BLaER1 treated with 17β-estradiol and CSF1 and Interleukin-3, amounts not matched to agents 10 nM and 100 nM (cell line): Measurements from ENCODE around the gene CCNT2.
A peak's percentile ranks its signal among the peaks of the same experiment; 100 is the strongest.

Experiments
- H3K27ac ChIP-seq, 11 experiments: shearing (Covaris generic); formaldehyde crosslinking; 2 replicates each; pipeline ENCODE4 v1.8.1; 2022
- H3K27me3 ChIP-seq, 11 experiments: shearing (Covaris generic); formaldehyde crosslinking; 2 replicates each; pipeline ENCODE4 v1.8.1; 2022
- H3K36me3 ChIP-seq, 11 experiments: shearing (Covaris generic); formaldehyde crosslinking; 2 replicates each; pipeline ENCODE4 v1.8.1; 2022
- H3K4me1 ChIP-seq, 10 experiments: shearing (Covaris generic); formaldehyde crosslinking; 2 replicates each; pipeline ENCODE4 v1.8.1; 2022
- H3K4me2 ChIP-seq, 11 experiments: shearing (Covaris generic); formaldehyde crosslinking; 2 replicates each; pipeline ENCODE4 v1.8.1; 2022
- H3K4me3 ChIP-seq, 10 experiments: shearing (Covaris generic); formaldehyde crosslinking; 2 replicates each; pipeline ENCODE4 v1.8.1; 2022
- H3K9ac ChIP-seq, 11 experiments: shearing (Covaris generic); formaldehyde crosslinking; 2 replicates each; pipeline ENCODE4 v1.8.1; 2022
- H3K9me3 ChIP-seq, 11 experiments: shearing (Covaris generic); formaldehyde crosslinking; replicated peaks in 1 of 11; 2 replicates each; pipeline ENCODE4 v1.8.1; 2022
- H4K20me1 ChIP-seq, 11 experiments: shearing (Covaris generic); formaldehyde crosslinking; 2 replicates each; pipeline ENCODE4 v1.8.1; 2022
- Cebpa-rat ChIP-seq, 11 experiments: shearing (Covaris generic); IDR thresholded peaks; 2 replicates each; pipeline ENCODE4 v1.8.1; 2022

Gene CCNT2

DNA sequence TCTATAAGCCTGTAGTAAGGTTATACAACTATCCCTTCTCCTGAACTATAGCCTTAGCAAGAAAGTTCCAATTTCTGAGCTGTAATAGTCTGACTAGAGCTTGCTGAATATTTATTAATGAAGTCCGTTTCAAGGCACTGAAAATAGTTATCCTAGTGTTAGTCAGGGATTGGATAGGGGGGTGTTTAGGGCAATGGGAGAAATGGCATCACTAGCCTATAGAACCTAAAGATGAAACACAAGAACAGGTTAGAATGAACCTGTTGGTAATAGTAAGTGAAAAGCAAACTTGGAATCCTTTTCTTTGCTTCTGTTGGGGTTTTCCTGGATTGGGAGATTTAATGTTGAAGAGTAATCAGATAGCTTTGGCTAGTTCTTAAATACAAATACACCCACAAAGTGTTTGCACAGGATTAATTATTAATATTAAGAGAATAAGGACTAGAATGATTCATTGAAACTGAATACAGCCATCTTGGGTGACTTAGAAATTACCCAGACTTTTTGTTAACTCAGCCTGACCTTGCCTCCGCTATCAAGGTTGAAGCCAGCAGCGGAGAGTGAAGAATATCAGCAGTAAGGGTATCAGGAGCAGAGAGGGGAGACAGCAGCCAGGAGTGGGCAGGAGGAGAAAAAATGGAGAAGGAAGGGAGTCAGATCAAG lies 14.4 kb downstream of the CCNT2 start:
- Histone ChIP-seq H3K27ac (no peak overlapping the region; a peak in 1 of 22 replicates), H3K4me1 (peaks cover 14 to 45% (median 29%) of the 10 kb centered on the region in 10 experiments), H3K9me3 (peaks cover 0 to 16% (median 8%) of the 10 kb centered on the region in 11 experiments; a peak in 8 of 22 replicates), H3K36me3 (peaks cover 33 to 99% (median 85%) of the 10 kb centered on the region in 11 experiments; a peak in 21 of 22 replicates), H3K27me3 (no peaks in the 10 kb centered on the region), H3K4me3 (no peak overlapping the region), H3K9ac (no peak overlapping the region), H4K20me1 (peaks cover 90 to 100% (median 99%) of the 10 kb centered on the region in 11 experiments), H3K4me2 (peak overlapping the region in 8 of 11 experiments; percentile 45 to 80 (median 64); a peak in 13 of 22 replicates)
- no peak for TF ChIP-seq Cebpa-rat (IDR thresholded peaks at IDR 0.05)

DNA sequence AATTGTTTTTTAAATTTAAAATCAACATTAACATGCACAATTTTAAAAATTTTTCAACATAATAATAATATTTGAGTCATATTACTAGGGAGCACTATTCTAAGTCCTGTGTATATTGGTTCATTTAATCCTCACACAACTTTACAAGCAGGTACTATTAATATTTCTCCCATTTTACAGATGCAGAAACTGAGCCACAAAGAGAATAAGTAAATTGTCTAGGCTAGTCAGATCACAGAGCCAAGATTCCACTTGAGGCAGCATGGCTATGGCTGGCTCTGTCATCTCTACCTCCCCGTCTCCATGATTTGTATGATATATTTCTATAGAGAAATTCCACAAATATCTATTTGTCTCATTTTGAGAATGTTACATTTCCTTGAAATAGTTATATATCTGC lies 15.1 kb downstream of the CCNT2 start:
- H3K36me3 ChIP-seq: peaks cover 32 to 99% (median 85%) of the 10 kb centered on the region in 11 experiments; a peak in 21 of 22 replicates
- peak overlapping the region; percentile 38 to 80 (median 56); a peak in 17 of 22 replicates for H3K4me2 ChIP-seq
- H3K9me3 ChIP-seq: peaks cover 0 to 12% (median 8%) of the 10 kb centered on the region in 11 experiments; a peak in 8 of 22 replicates
- H3K27ac ChIP-seq: peak overlapping the region in 1 of 11 experiments; percentile 14; a peak in 1 of 22 replicates
- peaks cover 82 to 100% (median 98%) of the 10 kb centered on the region in 11 experiments for H4K20me1 ChIP-seq
- H3K4me1 ChIP-seq: peaks cover 14 to 45% (median 29%) of the 10 kb centered on the region in 10 experiments
- no peak overlapping the region for H3K9ac ChIP-seq
- TF ChIP-seq Cebpa-rat (IDR thresholded peaks at IDR 0.05): no peak
- no peak overlapping the region for H3K4me3 ChIP-seq
- H3K27me3 ChIP-seq: no peaks in the 10 kb centered on the region

GRCh38 chr2:134934150-134934549 lies 15.5 kb downstream of the CCNT2 start:
- H3K36me3 ChIP-seq: peaks cover 34 to 99% (median 86%) of the 10 kb centered on the region in 11 experiments; a peak in 21 of 22 replicates
- H3K4me3 ChIP-seq: no peak overlapping the region
- peak overlapping the region; percentile 38 to 80 (median 56) for H3K4me2 ChIP-seq
- no peak for TF ChIP-seq Cebpa-rat (IDR thresholded peaks at IDR 0.05)
- peaks cover 80 to 100% (median 96%) of the 10 kb centered on the region in 11 experiments for H4K20me1 ChIP-seq
- H3K27me3 ChIP-seq: no peaks in the 10 kb centered on the region
- 0 out of 22 replicates have a peak overlapping the region, but pooled peaks of 1 of the 11 experiments have one; percentile 3 for H3K9ac ChIP-seq
- H3K4me1 ChIP-seq: peaks cover 14 to 45% (median 29%) of the 10 kb centered on the region in 10 experiments
- peaks cover 0 to 10% (median 7%) of the 10 kb centered on the region in 11 experiments; a peak in 8 of 22 replicates for H3K9me3 ChIP-seq
- peak overlapping the region in 2 of 11 experiments; percentile 2 to 16; a peak in 1 of 22 replicates for H3K27ac ChIP-seq

GRCh38 chr2:134934641-134935040 lies 16.0 kb downstream of the CCNT2 start:
- H3K4me2 ChIP-seq: peak overlapping the region; percentile 38 to 80 (median 56)

DNA sequence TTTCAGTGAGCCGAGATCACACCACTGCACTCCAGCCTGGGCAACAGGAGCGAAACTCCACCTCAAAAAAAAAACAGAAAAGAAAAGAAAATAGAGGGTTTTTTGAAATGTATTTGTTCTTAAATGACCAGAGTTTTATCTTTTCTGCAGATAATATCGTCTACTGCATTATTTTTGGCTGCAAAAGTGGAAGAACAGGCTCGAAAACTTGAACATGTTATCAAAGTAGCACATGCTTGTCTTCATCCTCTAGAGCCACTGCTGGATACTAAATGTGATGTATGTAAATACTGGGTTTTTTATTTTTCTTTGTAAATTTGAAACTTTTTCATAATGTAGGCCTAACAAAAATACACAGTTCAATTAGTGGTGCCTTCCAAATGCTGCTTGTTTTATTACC lies 18.1 kb downstream of the CCNT2 start:
- no peak overlapping the region for H3K4me2 ChIP-seq
- H3K9ac ChIP-seq: no peak overlapping the region
- H3K4me3 ChIP-seq: no peak overlapping the region
- no peak for TF ChIP-seq Cebpa-rat (IDR thresholded peaks at IDR 0.05)
- no peaks in the 10 kb centered on the region for H3K27me3 ChIP-seq
- H3K36me3 ChIP-seq: peaks cover 50 to 98% (median 84%) of the 10 kb centered on the region in 11 experiments
- H3K27ac ChIP-seq: no peak overlapping the region
- peaks cover 0 to 9% (median 0%) of the 10 kb centered on the region in 11 experiments; a peak in 3 of 22 replicates for H3K9me3 ChIP-seq
- peaks cover 54 to 100% (median 75%) of the 10 kb centered on the region in 11 experiments for H4K20me1 ChIP-seq
- peaks cover 14 to 46% (median 29%) of the 10 kb centered on the region in 10 experiments for H3K4me1 ChIP-seq

More at GRCh38 chr2:134934641-134935040, 16.0 kb downstream of the CCNT2 start:
- Histone ChIP-seq H3K27ac (peak overlapping the region in 3 of 11 experiments; percentile 2 to 16 (median 9); a peak in 2 of 22 replicates), H3K9ac (no peak overlapping the region), H3K4me1 (peaks cover 14 to 43% (median 29%) of the 10 kb centered on the region in 10 experiments), H4K20me1 (peaks cover 75 to 100% (median 93%) of the 10 kb centered on the region in 11 experiments), H3K9me3 (peaks cover 0 to 8% (median 2%) of the 10 kb centered on the region in 11 experiments; a peak in 6 of 22 replicates), H3K27me3 (no peaks in the 10 kb centered on the region), H3K4me3 (no peak overlapping the region), H3K36me3 (peaks cover 34 to 99% (median 86%) of the 10 kb centered on the region in 11 experiments)
- TF ChIP-seq Cebpa-rat (IDR thresholded peaks at IDR 0.05): no peak

DNA sequence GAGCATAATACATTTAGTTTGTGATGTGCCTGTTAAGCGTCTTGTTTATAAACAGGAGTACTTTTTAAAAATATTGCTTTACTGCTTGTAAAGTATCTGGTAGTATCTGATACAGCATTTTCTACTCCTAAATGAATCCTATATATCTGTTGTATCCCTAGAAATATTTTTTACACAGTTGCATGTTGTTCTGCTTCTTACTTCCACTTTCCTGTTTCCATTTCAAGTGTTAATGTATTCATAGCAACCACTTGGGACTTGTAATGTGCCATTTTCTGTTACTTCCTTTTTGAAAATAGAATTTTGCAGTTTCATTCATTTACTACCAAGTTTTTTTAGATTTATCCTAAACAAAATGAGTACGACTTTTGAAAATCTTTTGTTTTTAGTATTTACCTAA lies 24.9 kb downstream of the CCNT2 start:
- H3K4me1 ChIP-seq: peaks cover 13 to 47% (median 31%) of the 10 kb centered on the region in 10 experiments
- TF ChIP-seq Cebpa-rat (IDR thresholded peaks at IDR 0.05): no peak
- H3K4me2 ChIP-seq: peak overlapping the region; percentile 65 to 95 (median 80); a peak in 21 of 22 replicates
- H3K4me3 ChIP-seq: peak overlapping the region in 9 of 10 experiments; percentile 11 to 53 (median 26); a peak in 10 of 20 replicates
- H3K9me3 ChIP-seq: peaks cover 0 to 12% (median 0%) of the 10 kb centered on the region in 11 experiments; a peak in 3 of 22 replicates
- H4K20me1 ChIP-seq: peaks cover under 1 to 95% (median 12%) of the 10 kb centered on the region in 11 experiments; a peak in 17 of 22 replicates
- peaks cover 75 to 89% (median 84%) of the 10 kb centered on the region in 11 experiments for H3K36me3 ChIP-seq
- no peaks in the 10 kb centered on the region for H3K27me3 ChIP-seq
- peak overlapping the region in 7 of 11 experiments; percentile 10 to 59 (median 22); a peak in 8 of 22 replicates for H3K9ac ChIP-seq
- H3K27ac ChIP-seq: peak overlapping the region in 10 of 11 experiments; percentile 24 to 79 (median 62); a peak in 20 of 22 replicates

- Histone ChIP-seq H3K4me3 (no peak overlapping the region), H3K9me3 (peaks cover 0 to 7% (median 0%) of the 10 kb centered on the region in 11 experiments; a peak in 3 of 22 replicates), H3K36me3 (peaks cover 75 to 89% (median 84%) of the 10 kb centered on the region in 11 experiments), H3K27ac (peak overlapping the region in 4 of 11 experiments; percentile 5 to 79 (median 41); a peak in 4 of 22 replicates), H3K9ac (no peak overlapping the region), H3K4me1 (peaks cover 13 to 49% (median 31%) of the 10 kb centered on the region in 10 experiments), H3K27me3 (no peaks in the 10 kb centered on the region), H3K4me2 (peak overlapping the region in 6 of 11 experiments; percentile 1 to 89 (median 23); a peak in 7 of 22 replicates), H4K20me1 (peaks cover under 1 to 95% (median 11%) of the 10 kb centered on the region in 11 experiments; a peak in 13 of 22 replicates)
- TF ChIP-seq Cebpa-rat (IDR thresholded peaks at IDR 0.05): no peak
Observed at GRCh38 chr2:134944975-134945374, 26.4 kb downstream of the CCNT2 start.

DNA sequence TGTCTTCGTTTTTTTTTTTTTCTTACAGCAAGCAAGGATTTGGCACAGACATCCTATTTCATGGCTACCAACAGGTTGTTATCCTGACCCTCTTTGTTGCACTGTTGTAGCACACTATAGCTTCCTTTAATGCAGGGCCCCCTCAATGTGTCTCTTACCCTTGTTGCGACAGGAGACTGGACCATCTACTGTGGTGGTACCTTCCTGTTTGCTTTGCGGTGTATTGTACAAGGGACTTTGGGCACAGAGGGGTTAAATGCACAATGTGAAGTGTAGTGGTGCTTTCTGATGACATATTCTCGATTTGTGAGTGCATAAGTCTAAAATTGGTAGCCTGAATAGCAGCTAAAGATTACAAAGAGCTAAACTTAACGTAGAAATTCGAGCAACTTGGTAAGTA lies 27.5 kb downstream of the CCNT2 start:
- H3K27me3 ChIP-seq: no peaks in the 10 kb centered on the region
- H4K20me1 ChIP-seq: peaks cover 0 to 95% (median 17%) of the 10 kb centered on the region in 11 experiments; a peak in 14 of 22 replicates
- no peak overlapping the region for H3K4me3 ChIP-seq
- no peak for TF ChIP-seq Cebpa-rat (IDR thresholded peaks at IDR 0.05)
- no peak overlapping the region for H3K9ac ChIP-seq
- peaks cover 16 to 55% (median 33%) of the 10 kb centered on the region in 10 experiments for H3K4me1 ChIP-seq
- H3K9me3 ChIP-seq: peaks cover 0 to 3% (median 0%) of the 10 kb centered on the region in 11 experiments; a peak in 2 of 22 replicates
- peaks cover 72 to 89% (median 83%) of the 10 kb centered on the region in 11 experiments for H3K36me3 ChIP-seq
- H3K4me2 ChIP-seq: no peak overlapping the region
- H3K27ac ChIP-seq: 0 out of 22 replicates have a peak overlapping the region, but pooled peaks of 1 of the 11 experiments have one; percentile 22
